Osteoblast (primary cell): Measurements from ENCODE around the gene ATRNL1. TPM values are rescaled to one million over a fixed set of nuclear protein-coding genes. Genes with fewer than 3 reads are reported as not detected.
A peak's percentile ranks its signal among the peaks of the same experiment; 100 is the strongest.

Source experiments
- DNase-seq: peaks from one replicate; pipeline ENCODE4 v3.0.0; 2011; ENCODE audit warnings: low spot score, mixed read lengths; ENCODE audit not compliant: insufficient read length; ENCODE audit errors: missing footprints
- H2AFZ ChIP-seq: 2 replicates; pipeline ENCODE4 v1.6.0; 2011; ENCODE audit warnings: mild to moderate bottlenecking, low read length
- H3K27ac ChIP-seq: 2 replicates; pipeline ENCODE4 v1.5.1; 2011; ENCODE audit warnings: mild to moderate bottlenecking, low read depth, low read length, moderate library complexity
- H3K27me3 ChIP-seq: 2 replicates; pipeline ENCODE4 v1.6.0; 2012; ENCODE audit warnings: mild to moderate bottlenecking, control low read depth, inconsistent platforms, low read length, moderate library complexity; ENCODE audit not compliant: insufficient read depth
- H3K36me3 ChIP-seq: 2 replicates; pipeline ENCODE4 v1.5.1; 2011; ENCODE audit warnings: mild to moderate bottlenecking, low read length, control low read depth, moderate library complexity; ENCODE audit not compliant: insufficient read depth
- H3K4me1 ChIP-seq: 2 replicates; pipeline ENCODE4 v1.5.1; 2011; ENCODE audit warnings: mild to moderate bottlenecking, low read length, control low read depth, moderate library complexity; ENCODE audit not compliant: insufficient read depth
- H3K4me2 ChIP-seq: 2 replicates; pipeline ENCODE4 v1.6.0; 2011; ENCODE audit warnings: mild to moderate bottlenecking, low read length; ENCODE audit not compliant: insufficient read depth
- H3K4me3 ChIP-seq: fragments of 200-600 bp; sonication (generic); 3 replicates; pipeline ENCODE4 v1.5.1; 2012; ENCODE audit warnings: mild to moderate bottlenecking, low read length, inconsistent platforms; ENCODE audit not compliant: insufficient read depth
- H3K79me2 ChIP-seq: 2 replicates; pipeline ENCODE4 v1.6.0; 2012; ENCODE audit warnings: mild to moderate bottlenecking, low read length, control low read depth, inconsistent platforms; ENCODE audit not compliant: insufficient read depth
- H3K9me3 ChIP-seq: 2 replicates; pipeline ENCODE4 v1.5.1; 2011; ENCODE audit warnings: low read depth, low read length, control low read depth
- H4K20me1 ChIP-seq: 2 replicates; pipeline ENCODE4 v1.6.0; 2012; ENCODE audit warnings: mild to moderate bottlenecking, low read length, control low read depth; ENCODE audit not compliant: insufficient read depth
- total RNA-seq: library from RNA; depleted of rRNA; stranded (reverse); fragments of >200 nt; gene quantifications from 2 replicates; pipeline ENCODE4 v1.2.3, GENCODE V29; 2012
- TF ChIP-seq, protein P1 (sequence below): IDR thresholded peaks from 2 replicates; pipeline ENCODE4 v1.5.1; 2011; ENCODE audit warnings: mild to moderate bottlenecking, low read depth, low read length, moderate library complexity; ENCODE audit errors: extremely low read depth

ATRNL1 gene
- total RNA-seq, 1 donor = 1.4 TPM

DNA sequence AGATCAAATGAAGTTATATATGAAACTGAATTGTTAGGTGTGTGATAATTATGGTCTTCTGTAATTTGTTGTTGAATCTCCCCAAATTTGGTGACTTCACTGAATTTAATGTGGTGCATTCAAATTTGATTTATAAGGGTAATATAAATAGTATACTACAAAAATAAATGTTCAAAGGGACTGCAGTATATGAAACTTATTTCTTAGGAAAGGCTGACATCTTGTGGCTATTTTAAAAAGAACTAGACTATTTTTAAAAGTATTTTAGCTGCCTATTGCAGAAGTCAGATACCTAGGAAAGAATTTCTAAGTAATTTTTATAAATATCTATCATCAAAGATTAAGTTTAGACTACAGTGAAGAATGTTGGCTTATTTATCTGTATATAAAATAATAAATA, 36.6 kb downstream of the ATRNL1 start:
- no peaks in the 10 kb centered on the region for H3K27me3 ChIP-seq
- TF ChIP-seq, protein P1, sequence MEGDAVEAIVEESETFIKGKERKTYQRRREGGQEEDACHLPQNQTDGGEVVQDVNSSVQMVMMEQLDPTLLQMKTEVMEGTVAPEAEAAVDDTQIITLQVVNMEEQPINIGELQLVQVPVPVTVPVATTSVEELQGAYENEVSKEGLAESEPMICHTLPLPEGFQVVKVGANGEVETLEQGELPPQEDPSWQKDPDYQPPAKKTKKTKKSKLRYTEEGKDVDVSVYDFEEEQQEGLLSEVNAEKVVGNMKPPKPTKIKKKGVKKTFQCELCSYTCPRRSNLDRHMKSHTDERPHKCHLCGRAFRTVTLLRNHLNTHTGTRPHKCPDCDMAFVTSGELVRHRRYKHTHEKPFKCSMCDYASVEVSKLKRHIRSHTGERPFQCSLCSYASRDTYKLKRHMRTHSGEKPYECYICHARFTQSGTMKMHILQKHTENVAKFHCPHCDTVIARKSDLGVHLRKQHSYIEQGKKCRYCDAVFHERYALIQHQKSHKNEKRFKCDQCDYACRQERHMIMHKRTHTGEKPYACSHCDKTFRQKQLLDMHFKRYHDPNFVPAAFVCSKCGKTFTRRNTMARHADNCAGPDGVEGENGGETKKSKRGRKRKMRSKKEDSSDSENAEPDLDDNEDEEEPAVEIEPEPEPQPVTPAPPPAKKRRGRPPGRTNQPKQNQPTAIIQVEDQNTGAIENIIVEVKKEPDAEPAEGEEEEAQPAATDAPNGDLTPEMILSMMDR = peak; percentile 26
- no peak overlapping the region for H2AFZ ChIP-seq
- no peak overlapping the region for H3K27ac ChIP-seq
- no peaks in the 10 kb centered on the region for H4K20me1 ChIP-seq
- H3K79me2 ChIP-seq = no peaks in the 10 kb centered on the region
- H3K4me2 ChIP-seq = no peak overlapping the region
- DNase-seq = no peak
- no peaks in the 10 kb centered on the region for H3K4me1 ChIP-seq
- H3K4me3 ChIP-seq = no peak overlapping the region
- no peaks in the 10 kb centered on the region for H3K36me3 ChIP-seq
- H3K9me3 ChIP-seq = no peaks in the 10 kb centered on the region

GRCh38 chr10:115136616-115137015, 43.5 kb downstream of the ATRNL1 start:
- TF ChIP-seq, protein P1 = no peak
- Histone ChIP-seq H3K36me3 (no peaks in the 10 kb centered on the region), H4K20me1 (no peaks in the 10 kb centered on the region), H3K79me2 (no peaks in the 10 kb centered on the region), H3K27me3 (no peaks in the 10 kb centered on the region), H3K9me3 (no peaks in the 10 kb centered on the region), H2AFZ (no peak overlapping the region), H3K4me2 (no peak overlapping the region), H3K27ac (no peak overlapping the region), H3K4me1 (no peaks in the 10 kb centered on the region), H3K4me3 (no peak overlapping the region)
- DNase-seq = no peak

DNA sequence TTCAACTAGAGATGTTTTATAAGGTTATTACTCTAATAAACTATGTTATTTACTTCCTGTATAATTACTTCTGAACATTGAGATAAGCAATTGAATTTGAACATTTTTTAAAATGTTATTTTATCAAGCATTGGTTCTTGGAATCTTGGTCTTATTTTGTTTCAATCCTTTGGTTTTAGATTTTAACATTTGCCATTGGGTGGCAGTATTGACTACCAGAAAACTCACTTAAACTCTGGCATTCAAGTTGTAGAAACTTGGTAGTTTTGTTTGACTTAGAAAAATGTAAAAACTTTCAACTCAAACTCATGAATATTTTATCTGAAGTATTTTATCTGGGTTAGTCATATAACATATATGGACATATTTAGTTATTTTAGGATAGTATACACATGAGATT, 48.1 kb downstream of the ATRNL1 start:
- Histone ChIP-seq H3K4me3 (no peak overlapping the region), H3K27ac (no peak overlapping the region), H4K20me1 (no peaks in the 10 kb centered on the region), H2AFZ (no peak overlapping the region), H3K27me3 (no peaks in the 10 kb centered on the region), H3K4me2 (no peak overlapping the region), H3K79me2 (no peaks in the 10 kb centered on the region), H3K36me3 (no peaks in the 10 kb centered on the region), H3K4me1 (no peaks in the 10 kb centered on the region), H3K9me3 (no peaks in the 10 kb centered on the region)
- DNase-seq = peak; percentile 41
- TF ChIP-seq, protein P1 = peak; percentile 41

- H3K79me2 ChIP-seq = no peaks in the 10 kb centered on the region
- H3K9me3 ChIP-seq = no peaks in the 10 kb centered on the region
- TF ChIP-seq, protein P1 = no peak
- H3K4me3 ChIP-seq = no peak overlapping the region
- H3K36me3 ChIP-seq = no peaks in the 10 kb centered on the region
- no peaks in the 10 kb centered on the region for H4K20me1 ChIP-seq
- H3K27me3 ChIP-seq = no peaks in the 10 kb centered on the region
- no peak for DNase-seq
- H2AFZ ChIP-seq = no peak overlapping the region
- H3K4me2 ChIP-seq = no peak overlapping the region
- no peaks in the 10 kb centered on the region for H3K4me1 ChIP-seq
- H3K27ac ChIP-seq = no peak overlapping the region
These were observed 64.2 kb downstream of the ATRNL1 start for GRCh38 chr10:115157357-115157756.
